HG03159 (cell line): ENCODE data around the gene RNASE2.
"Not testable (repeated sequence)": the region's sequence is repeated elsewhere in the genome, so short reads cannot be mapped to it uniquely, and the experiment has no call there.

Experiments
- ATAC-seq: cut with Tn5 transposase; IDR thresholded peaks from one replicate; pipeline ENCODE4 v1.9.1; 2021; ENCODE audit warnings: mild to moderate bottlenecking, moderate library complexity; ENCODE audit not compliant: unreplicated experiment

RNASE2 gene

GRCh38 chr14:20980906-20981305 is 25.6 kb downstream of the RNASE2 start:
- ATAC-seq, result no peak

- no peak for ATAC-seq
Measured at GRCh38 chr14:20982646-20983369, 27.5 kb downstream of the RNASE2 start.

- not testable (repeated sequence) for ATAC-seq
Measured at GRCh38 chr14:20985650-20986049, 30.4 kb downstream of the RNASE2 start.

- no peak for ATAC-seq
Measured at GRCh38 chr14:20986811-20987210, 31.5 kb downstream of the RNASE2 start.

GRCh38 chr14:20988717-20989470 is 33.6 kb downstream of the RNASE2 start:
- ATAC-seq, result no peak

GRCh38 chr14:20989471-20989786 is 34.1 kb downstream of the RNASE2 start:
- ATAC-seq, result no peak

- peak; percentile 96 for ATAC-seq
Measured at GRCh38 chr14:20989787-20990600, 34.7 kb downstream of the RNASE2 start, which contains the start of gene METTL17. TSS of gene METTL17 (plus strand) at chr14:20989980. CDS start at chr14:20990003, 23 bp downstream.

GRCh38 chr14:20996521-20996920 is 41.2 kb downstream of the RNASE2 start:
- no peak for ATAC-seq

GRCh38 chr14:20997115-20997514 is 41.8 kb downstream of the RNASE2 start:
- ATAC-seq, result no peak

- no peak for ATAC-seq
Measured at GRCh38 chr14:20997564-20997963, 42.3 kb downstream of the RNASE2 start.

- no peak for ATAC-seq
Measured at GRCh38 chr14:20998139-20998538, 42.9 kb downstream of the RNASE2 start.

GRCh38 chr14:20998674-20999366 is 43.5 kb downstream of the RNASE2 start, which contains the start of gene SLC39A2:
TSS of gene SLC39A2 (plus strand) at chr14:20999293. CDS start at chr14:20999447, 154 bp downstream.
- no peak for ATAC-seq

- no peak for ATAC-seq
Measured at GRCh38 chr14:20999591-20999990, 44.3 kb downstream of the RNASE2 start.

GRCh38 chr14:21001218-21001617 is 45.9 kb downstream of the RNASE2 start:
- no peak for ATAC-seq

GRCh38 chr14:21003788-21004346 is 48.6 kb downstream of the RNASE2 start:
- ATAC-seq, result no peak
